ENCODE results near the gene MTHFD2. TPM values are rescaled to one million over a fixed set of nuclear protein-coding genes. Genes with fewer than 3 reads are reported as not detected.

Gene MTHFD2
- total RNA-seq, 4 donors from 2014 or later: 19.1 to 55.4 (median 39.0) TPM

GRCh38 chr2:74261204-74261864, 62.9 kb downstream of the MTHFD2 start:
- H3K4me3 ChIP-seq: no peak overlapping the region
- no peaks in the 10 kb centered on the region for H3K9me3 ChIP-seq
- no peak for TF ChIP-seq POLR2A (IDR thresholded peaks at IDR 0.05)
- TF ChIP-seq, protein P1, sequence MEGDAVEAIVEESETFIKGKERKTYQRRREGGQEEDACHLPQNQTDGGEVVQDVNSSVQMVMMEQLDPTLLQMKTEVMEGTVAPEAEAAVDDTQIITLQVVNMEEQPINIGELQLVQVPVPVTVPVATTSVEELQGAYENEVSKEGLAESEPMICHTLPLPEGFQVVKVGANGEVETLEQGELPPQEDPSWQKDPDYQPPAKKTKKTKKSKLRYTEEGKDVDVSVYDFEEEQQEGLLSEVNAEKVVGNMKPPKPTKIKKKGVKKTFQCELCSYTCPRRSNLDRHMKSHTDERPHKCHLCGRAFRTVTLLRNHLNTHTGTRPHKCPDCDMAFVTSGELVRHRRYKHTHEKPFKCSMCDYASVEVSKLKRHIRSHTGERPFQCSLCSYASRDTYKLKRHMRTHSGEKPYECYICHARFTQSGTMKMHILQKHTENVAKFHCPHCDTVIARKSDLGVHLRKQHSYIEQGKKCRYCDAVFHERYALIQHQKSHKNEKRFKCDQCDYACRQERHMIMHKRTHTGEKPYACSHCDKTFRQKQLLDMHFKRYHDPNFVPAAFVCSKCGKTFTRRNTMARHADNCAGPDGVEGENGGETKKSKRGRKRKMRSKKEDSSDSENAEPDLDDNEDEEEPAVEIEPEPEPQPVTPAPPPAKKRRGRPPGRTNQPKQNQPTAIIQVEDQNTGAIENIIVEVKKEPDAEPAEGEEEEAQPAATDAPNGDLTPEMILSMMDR (IDR thresholded peaks at IDR 0.05): peak in 4 of 6 experiments; percentile 25 to 29 (median 28)
- intact Hi-C loops (cut with DNase I): no loop called here
- no peak for DNase-seq
- peaks cover 0 to 4% (median 0%) of the 10 kb centered on the region in 3 donors for H3K4me1 ChIP-seq
- 29 to 46% methylated on average over 5 of the region's 6 CpGs for WGBS, 2 donors
- no peaks in the 10 kb centered on the region for H3K36me3 ChIP-seq
- no peak overlapping the region for H3K27ac ChIP-seq
- H3K27me3 ChIP-seq: no peaks in the 10 kb centered on the region

- H3K36me3 ChIP-seq: no peaks in the 10 kb centered on the region
- peaks cover 0 to 8% (median 0%) of the 10 kb centered on the region in 3 donors for H3K4me1 ChIP-seq
- no peak overlapping the region for H3K4me3 ChIP-seq
- TF ChIP-seq, protein P1 (IDR thresholded peaks at IDR 0.05): no peak
- TF ChIP-seq POLR2A (IDR thresholded peaks at IDR 0.05): no peak
- no peaks in the 10 kb centered on the region for H3K27me3 ChIP-seq
- no peak overlapping the region for H3K27ac ChIP-seq
- intact Hi-C loops (cut with DNase I): no loop called here
- no peaks in the 10 kb centered on the region for H3K9me3 ChIP-seq
- 86 to 93% methylated on average over 6 of the region's 6 CpGs for WGBS, 2 donors
- no peak for DNase-seq
Observed at GRCh38 chr2:74262681-74263080, 64.3 kb downstream of the MTHFD2 start.

DNA sequence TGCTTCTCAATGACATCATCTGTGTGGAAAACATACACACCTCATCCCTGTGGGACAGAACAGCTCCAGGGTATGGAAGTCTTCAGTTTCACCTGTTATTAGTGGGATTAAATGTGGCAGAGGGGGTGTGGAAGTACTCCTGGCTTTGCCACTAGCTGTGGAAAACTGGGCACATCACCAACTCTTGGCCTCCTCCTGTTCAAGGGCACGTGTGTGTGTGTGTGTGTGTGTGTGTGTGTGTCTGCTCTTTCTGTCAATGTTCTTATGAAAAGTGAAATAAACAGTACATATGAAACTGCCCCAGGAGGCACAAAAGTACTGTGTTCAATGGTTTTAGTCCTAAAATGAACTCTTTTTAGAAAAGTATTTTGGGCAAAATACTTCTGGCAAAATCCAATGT, 65.9 kb downstream of the MTHFD2 start:
- peaks cover 0 to 8% (median 0%) of the 10 kb centered on the region in 3 donors for H3K4me1 ChIP-seq
- no peak for DNase-seq
- intact Hi-C loops (cut with DNase I): no loop called here
- H3K27me3 ChIP-seq: no peaks in the 10 kb centered on the region
- TF ChIP-seq, protein P1 (IDR thresholded peaks at IDR 0.05): no peak
- TF ChIP-seq POLR2A (IDR thresholded peaks at IDR 0.05): no peak
- H3K36me3 ChIP-seq: no peaks in the 10 kb centered on the region
- H3K9me3 ChIP-seq: no peaks in the 10 kb centered on the region
- H3K27ac ChIP-seq: no peak overlapping the region
- H3K4me3 ChIP-seq: no peak overlapping the region
- WGBS, 2 donors: 33 to 38% methylated on average over 1 of the region's 1 CpG

DNA sequence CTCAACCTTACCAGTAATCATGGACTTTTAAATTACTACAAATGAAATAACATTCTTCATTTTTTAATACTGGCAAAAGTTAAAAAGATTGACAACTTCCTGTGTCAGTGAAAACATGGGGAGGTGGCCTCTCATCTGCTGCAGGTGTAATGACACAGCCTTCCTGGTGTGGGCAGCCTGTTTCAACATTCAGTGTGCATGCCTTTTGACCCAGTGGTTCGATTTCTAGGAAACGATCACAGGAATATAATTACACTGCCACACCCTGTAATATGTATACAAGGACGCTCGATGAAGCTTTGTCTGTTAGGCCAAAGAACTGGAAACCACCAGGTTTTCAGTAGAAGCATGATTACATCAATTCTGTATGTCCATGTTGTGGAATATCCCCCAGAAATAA, 68.7 kb downstream of the MTHFD2 start:
- H3K4me3 ChIP-seq: no peak overlapping the region
- H3K27me3 ChIP-seq: no peaks in the 10 kb centered on the region
- no peak for DNase-seq
- 18 to 20% methylated on average over 4 of the region's 4 CpGs for WGBS, 2 donors
- no peak overlapping the region for H3K27ac ChIP-seq
- peaks cover 0 to 4% (median 0%) of the 10 kb centered on the region in 3 donors for H3K4me1 ChIP-seq
- no peaks in the 10 kb centered on the region for H3K9me3 ChIP-seq
- intact Hi-C loops (cut with DNase I): no loop called here
- TF ChIP-seq, protein P1 (IDR thresholded peaks at IDR 0.05): peak in 3 of 6 experiments; percentile 22 to 33 (median 23)
- TF ChIP-seq POLR2A (IDR thresholded peaks at IDR 0.05): no peak
- no peaks in the 10 kb centered on the region for H3K36me3 ChIP-seq

Other genes with a start within 250 kb of the MTHFD2 start
- gene TET3, start 213.7 kb upstream of the MTHFD2 start, total RNA-seq: 10 to 100 TPM in 3 of 4 donors, 1 to 10 TPM in 1; 6.6 to 20.2 (median 16.2) TPM
- 10 to 100 TPM; 27.1 to 69.3 (median 40.8) TPM for gene BOLA3, start 50.7 kb upstream of the MTHFD2 start, total RNA-seq
- gene MOB1A, start 19.7 kb upstream of the MTHFD2 start, total RNA-seq: 100 to 1,000 TPM in 3 of 4 donors, 10 to 100 TPM in 1; 87.9 to 125 (median 102) TPM
- 1 to 10 TPM in 2 of 4 donors, under 1 TPM in 2; 0.62 to 2.3 (median 1.2) TPM for gene SLC4A5, start 144.8 kb downstream of the MTHFD2 start, total RNA-seq
- 10 to 100 TPM; 67.1 to 80.1 (median 75.0) TPM for gene DCTN1, start 181.7 kb downstream of the MTHFD2 start, total RNA-seq
- gene C2orf81, start 223.0 kb downstream of the MTHFD2 start, total RNA-seq: under 1 TPM; 0.22 to 0.76 (median 0.59) TPM
- 1 to 10 TPM; 3.1 to 9.1 (median 6.0) TPM for gene WDR54, start 223.1 kb downstream of the MTHFD2 start, total RNA-seq
- gene RTKN, start 243.3 kb downstream of the MTHFD2 start, total RNA-seq: 10 to 100 TPM; 20.2 to 37.8 (median 27.9) TPM